Caco-2 (cell line): Measurements from ENCODE around the gene CFAP91. TPM values are rescaled to one million over a fixed set of nuclear protein-coding genes. Genes with fewer than 3 reads are reported as not detected.

Source experiments
- BruUV-seq: library from RNA; stranded (reverse); fragments of 400-500 nt; replicated peaks from 2 replicates; lab custom pipeline; 2021; lab: Mats Ljungman, UMichigan
- CTCF ChIA-PET: fragments of 300-600 bp; sonication (Branson Sonifier 250); formaldehyde crosslinking; loops from one replicate; lab custom pipeline; 2022; ENCODE audit warnings: antibody characterized with exemption; lab: Charles Lee
- POLR2A ChIA-PET: fragments of 300-600 bp; sonication (Branson Sonifier 250); formaldehyde crosslinking; loops from one replicate; lab custom pipeline; 2022; ENCODE audit warnings: antibody characterized with exemption; lab: Charles Lee
- DNase-seq, 2 experiments: peaks; one replicate each; pipeline versions ENCODE4 v3.0.0 to v3.0.0-alpha.2; 2020 to 2022
- H3K27me3 ChIP-seq: replicated peaks from 2 replicates; pipeline ENCODE4 v1.6.0; 2011; ENCODE audit warnings: low read length; ENCODE audit not compliant: control insufficient read depth, insufficient read depth
- H3K36me3 ChIP-seq: 2 replicates; pipeline ENCODE4 v1.5.1; 2011; ENCODE audit warnings: low read length; ENCODE audit not compliant: control insufficient read depth, insufficient read depth
- H3K4me1 ChIP-seq: fragments of 250-450 bp; sonication (Bioruptor Pico); 2 replicates; pipeline ENCODE4 v1.5.1; 2020; ENCODE audit warnings: mild to moderate bottlenecking
- H3K4me3 ChIP-seq: 2 replicates; pipeline ENCODE4 v1.5.1; 2011; ENCODE audit warnings: low read depth, mild to moderate bottlenecking, control low read depth, low read length
- H3K9me3 ChIP-seq: fragments of 250-450 bp; sonication (Bioruptor Pico); 2 replicates; pipeline ENCODE4 v1.5.1; 2020; ENCODE audit warnings: mild to moderate bottlenecking, moderate library complexity
- H3K27ac Mint-ChIP-seq: one replicate; pipeline ENCODE4 v1.8.0; 2022; ENCODE audit warnings: mixed read lengths; ENCODE audit not compliant: unreplicated experiment
- H3K27me3 Mint-ChIP-seq: one replicate; pipeline ENCODE4 v1.8.0; 2022; ENCODE audit warnings: mixed read lengths; ENCODE audit not compliant: insufficient read depth, unreplicated experiment
- H3K36me3 Mint-ChIP-seq: one replicate; pipeline ENCODE4 v1.8.0; 2022; ENCODE audit warnings: mild to moderate bottlenecking, mixed read lengths; ENCODE audit not compliant: insufficient read depth, unreplicated experiment
- H3K4me1 Mint-ChIP-seq: one replicate; pipeline ENCODE4 v1.8.0; 2022; ENCODE audit warnings: low read depth, mixed read lengths; ENCODE audit not compliant: unreplicated experiment
- H3K4me3 Mint-ChIP-seq: one replicate; pipeline ENCODE4 v1.8.0; 2022; ENCODE audit warnings: mild to moderate bottlenecking, moderate library complexity, mixed read lengths; ENCODE audit not compliant: unreplicated experiment
- H3K9me3 Mint-ChIP-seq: one replicate; pipeline ENCODE4 v1.8.0; 2022; ENCODE audit warnings: mixed read lengths; ENCODE audit not compliant: unreplicated experiment
- CTCF ChIP-seq, 2 experiments: fragments of 200-600 bp in 1 of 2; IDR thresholded peaks; 1 replicate in 1 of 2; 2 replicates in 1 of 2; pipeline versions ENCODE4 v1.5.1 to v1.8.0; 2011 to 2022; ENCODE audit warnings: antibody characterized with exemption in 1 of 2, control low read depth in 1 of 2, inconsistent platforms in 1 of 2, low read depth in 1 of 2, low read length in 1 of 2, mild to moderate bottlenecking in 1 of 2, moderate library complexity in 1 of 2; ENCODE audit not compliant: insufficient read depth in 1 of 2, severe bottlenecking in 1 of 2, unreplicated experiment in 1 of 2
- intact Hi-C: fragments of 100-400 bp; cut with micrococcal nuclease; formaldehyde crosslinking; loops from one replicate; pipeline ENCODE4 v1.10.0; 2022; ENCODE audit not compliant: unreplicated experiment
- total RNA-seq: library from RNA; stranded (reverse); gene quantifications from 2 replicates; pipeline ENCODE4 v1.2.3, GENCODE V29; 2022

CFAP91 gene
- total RNA-seq, 1 experiment from 2014 or later, result not detected

DNA sequence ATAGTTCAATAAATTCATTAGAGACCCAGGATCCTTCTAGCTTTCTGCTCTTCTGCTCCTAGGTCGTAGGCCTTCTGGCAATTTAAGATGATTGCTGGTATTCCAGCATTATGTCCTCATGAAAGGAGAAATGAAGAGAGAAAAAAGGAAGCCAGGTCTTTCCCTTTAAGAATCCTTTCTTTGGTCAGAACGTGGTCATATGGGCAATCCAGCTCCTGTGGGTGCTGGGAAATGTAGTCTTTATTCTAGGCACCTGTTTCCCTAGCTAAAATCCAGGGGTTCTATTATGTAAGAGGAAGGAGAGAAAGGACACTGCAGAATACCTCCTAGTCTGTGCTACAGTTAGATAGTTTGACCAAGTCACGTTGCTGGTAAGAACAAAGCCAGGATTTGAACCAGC is 43.6 kb downstream of the CFAP91 start:
- H3K27me3 Mint-ChIP-seq, result peaks cover 9% of the 10 kb centered on the region
- no peak overlapping the region for H3K4me3 ChIP-seq
- CTCF ChIA-PET, result no interaction called here
- H3K36me3 Mint-ChIP-seq, result no peaks in the 10 kb centered on the region
- no peaks in the 10 kb centered on the region for H3K9me3 ChIP-seq
- H3K27ac Mint-ChIP-seq, result no peak overlapping the region
- TF ChIP-seq CTCF (IDR thresholded peaks at IDR 0.05; ENCODE audit: insufficient read depth in 1 of 2, low read depth in 1 of 2, low read length in 1 of 2, severe bottlenecking in 1 of 2, unreplicated experiment in 1 of 2), result no peak
- no peaks in the 10 kb centered on the region for H3K27me3 ChIP-seq
- BruUV-seq, result no TSS peak
- DNase-seq, result no peak
- no peaks in the 10 kb centered on the region for H3K4me1 Mint-ChIP-seq
- no peaks in the 10 kb centered on the region for H3K4me1 ChIP-seq
- H3K4me3 Mint-ChIP-seq, result no peak overlapping the region
- no peaks in the 10 kb centered on the region for H3K9me3 Mint-ChIP-seq
- H3K36me3 ChIP-seq, result no peaks in the 10 kb centered on the region
- intact Hi-C loops, result no loop called here
- POLR2A ChIA-PET, result no interaction called here

DNA sequence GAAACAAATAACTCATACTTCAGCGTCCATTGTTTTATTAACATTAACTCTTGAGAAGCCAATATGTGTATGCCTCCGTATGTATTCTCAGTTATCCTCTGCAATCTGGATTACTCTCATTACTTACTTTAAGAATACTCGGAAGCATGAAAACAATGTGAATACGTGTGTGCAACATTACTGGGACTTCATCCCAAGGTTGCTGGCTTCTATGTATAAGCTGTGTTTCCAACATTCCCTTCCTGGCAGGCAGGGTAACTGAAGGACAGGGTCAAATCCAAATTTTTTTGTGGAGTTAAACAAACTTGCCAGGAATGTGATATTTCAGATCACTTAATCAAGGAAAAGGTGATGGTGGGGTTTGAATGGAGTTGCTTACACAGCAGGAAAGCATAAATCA is 44.5 kb downstream of the CFAP91 start:
- H3K36me3 ChIP-seq, result no peaks in the 10 kb centered on the region
- no peaks in the 10 kb centered on the region for H3K27me3 ChIP-seq
- no TSS peak for BruUV-seq
- no peaks in the 10 kb centered on the region for H3K9me3 Mint-ChIP-seq
- H3K4me3 ChIP-seq, result no peak overlapping the region
- no peaks in the 10 kb centered on the region for H3K4me1 Mint-ChIP-seq
- CTCF ChIA-PET, result no interaction called here
- H3K36me3 Mint-ChIP-seq, result no peaks in the 10 kb centered on the region
- POLR2A ChIA-PET, result no interaction called here
- no peaks in the 10 kb centered on the region for H3K4me1 ChIP-seq
- no peak overlapping the region for H3K4me3 Mint-ChIP-seq
- TF ChIP-seq CTCF (IDR thresholded peaks at IDR 0.05; ENCODE audit: insufficient read depth in 1 of 2, low read depth in 1 of 2, low read length in 1 of 2, severe bottlenecking in 1 of 2, unreplicated experiment in 1 of 2), result no peak
- no peak overlapping the region for H3K27ac Mint-ChIP-seq
- peaks cover 9% of the 10 kb centered on the region for H3K27me3 Mint-ChIP-seq
- intact Hi-C loops, result no loop called here
- H3K9me3 ChIP-seq, result no peaks in the 10 kb centered on the region
- no peak for DNase-seq

- TF ChIP-seq CTCF (IDR thresholded peaks at IDR 0.05; ENCODE audit: insufficient read depth in 1 of 2, low read depth in 1 of 2, low read length in 1 of 2, severe bottlenecking in 1 of 2, unreplicated experiment in 1 of 2), result no peak
- no peaks in the 10 kb centered on the region for H3K4me1 ChIP-seq
- no peaks in the 10 kb centered on the region for H3K9me3 ChIP-seq
- Mint-ChIP-seq H3K36me3 (no peaks in the 10 kb centered on the region), H3K27me3 (peaks cover 7% of the 10 kb centered on the region), H3K9me3 (peaks cover 6% of the 10 kb centered on the region), H3K27ac (no peak overlapping the region), H3K4me1 (no peaks in the 10 kb centered on the region), H3K4me3 (no peak overlapping the region)
- DNase-seq, result no peak
- BruUV-seq, result no TSS peak
- H3K27me3 ChIP-seq, result no peaks in the 10 kb centered on the region
- ChIA-PET CTCF (no interaction called here), POLR2A (no interaction called here)
- no peaks in the 10 kb centered on the region for H3K36me3 ChIP-seq
- no peak overlapping the region for H3K4me3 ChIP-seq
- intact Hi-C loops, result no loop called here
These were observed 46.2 kb downstream of the CFAP91 start for GRCh38 chr3:119748991-119749390.
